LNCaP clone FGC (cell line): ENCODE measurements around the gene DAAM2.

Experiments
- DNase-seq: peaks from one replicate; pipeline ENCODE4 v3.0.0-alpha.2; 2011; ENCODE audit warnings: low read depth
- H3K4me3 ChIP-seq: 2 replicates; pipeline ENCODE4 v1.5.1; 2011; ENCODE audit warnings: mild to moderate bottlenecking, low read depth, low read length, control low read depth
- TF ChIP-seq, protein P1 (sequence below): IDR thresholded peaks from 2 replicates; pipeline ENCODE4 v1.5.1; 2012; ENCODE audit warnings: mild to moderate bottlenecking; ENCODE audit not compliant: control insufficient read depth, insufficient read depth; ENCODE audit errors: extremely low read depth

DAAM2 gene

DNA sequence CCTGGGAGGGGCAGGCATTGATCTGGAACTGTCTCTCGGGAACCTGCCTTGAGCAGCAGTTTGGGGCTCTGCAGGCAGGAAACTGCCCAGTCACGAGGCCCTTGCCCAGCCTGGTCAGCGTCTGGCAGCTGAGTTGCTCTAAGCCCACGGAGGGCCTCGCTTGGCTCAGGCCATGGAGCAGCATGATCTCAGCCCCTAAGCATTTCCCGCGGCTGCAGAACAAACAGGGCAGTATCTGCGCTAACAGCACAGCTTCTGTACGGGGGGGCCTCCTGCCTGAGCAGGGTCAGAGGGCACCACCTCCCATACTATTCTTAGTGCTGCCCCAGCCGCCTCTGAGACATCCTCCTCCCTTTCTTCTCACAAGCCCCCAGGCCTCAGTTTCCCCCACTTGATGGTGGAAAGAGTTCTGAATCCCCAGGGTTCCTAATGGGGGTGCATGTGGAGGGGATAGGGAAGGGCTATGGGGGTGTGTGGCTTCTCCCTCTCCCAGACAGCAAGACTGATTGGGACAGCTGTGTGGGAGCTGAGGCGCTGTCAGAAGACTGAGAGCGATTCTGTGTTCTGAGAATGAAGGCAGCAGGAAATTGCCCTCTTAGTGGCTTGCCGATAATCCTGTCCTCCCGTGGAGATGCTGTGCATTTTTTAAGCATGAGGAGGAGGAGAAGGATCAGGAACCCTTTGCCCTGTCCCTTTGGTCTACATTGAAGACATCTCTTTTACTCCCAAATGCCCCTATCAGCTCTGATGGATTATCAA lies 95.7 kb downstream of the DAAM2 start:
- no peak for DNase-seq
- TF ChIP-seq, protein P1, sequence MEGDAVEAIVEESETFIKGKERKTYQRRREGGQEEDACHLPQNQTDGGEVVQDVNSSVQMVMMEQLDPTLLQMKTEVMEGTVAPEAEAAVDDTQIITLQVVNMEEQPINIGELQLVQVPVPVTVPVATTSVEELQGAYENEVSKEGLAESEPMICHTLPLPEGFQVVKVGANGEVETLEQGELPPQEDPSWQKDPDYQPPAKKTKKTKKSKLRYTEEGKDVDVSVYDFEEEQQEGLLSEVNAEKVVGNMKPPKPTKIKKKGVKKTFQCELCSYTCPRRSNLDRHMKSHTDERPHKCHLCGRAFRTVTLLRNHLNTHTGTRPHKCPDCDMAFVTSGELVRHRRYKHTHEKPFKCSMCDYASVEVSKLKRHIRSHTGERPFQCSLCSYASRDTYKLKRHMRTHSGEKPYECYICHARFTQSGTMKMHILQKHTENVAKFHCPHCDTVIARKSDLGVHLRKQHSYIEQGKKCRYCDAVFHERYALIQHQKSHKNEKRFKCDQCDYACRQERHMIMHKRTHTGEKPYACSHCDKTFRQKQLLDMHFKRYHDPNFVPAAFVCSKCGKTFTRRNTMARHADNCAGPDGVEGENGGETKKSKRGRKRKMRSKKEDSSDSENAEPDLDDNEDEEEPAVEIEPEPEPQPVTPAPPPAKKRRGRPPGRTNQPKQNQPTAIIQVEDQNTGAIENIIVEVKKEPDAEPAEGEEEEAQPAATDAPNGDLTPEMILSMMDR = no peak
- H3K4me3 ChIP-seq = no peak overlapping the region

DNA sequence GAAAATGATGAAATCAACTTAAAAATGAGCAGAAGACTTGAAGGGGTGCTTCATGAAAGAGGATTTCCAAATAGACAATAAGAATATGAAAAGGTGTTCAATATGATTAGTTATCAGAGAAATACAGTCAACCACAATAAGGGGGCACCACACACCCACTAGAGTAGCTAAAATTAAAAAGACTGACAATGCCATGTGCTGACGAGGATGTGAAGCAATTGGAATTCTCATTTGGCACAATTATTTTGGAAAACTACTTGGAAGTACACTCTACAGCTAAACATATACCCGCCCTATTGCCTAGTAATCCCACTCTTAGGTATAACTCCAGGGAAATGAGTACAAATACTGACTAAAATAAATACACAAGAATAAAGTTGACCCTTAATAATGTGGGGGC lies 97.1 kb downstream of the DAAM2 start:
- TF ChIP-seq, protein P1 = no peak
- no peak for DNase-seq

DNA sequence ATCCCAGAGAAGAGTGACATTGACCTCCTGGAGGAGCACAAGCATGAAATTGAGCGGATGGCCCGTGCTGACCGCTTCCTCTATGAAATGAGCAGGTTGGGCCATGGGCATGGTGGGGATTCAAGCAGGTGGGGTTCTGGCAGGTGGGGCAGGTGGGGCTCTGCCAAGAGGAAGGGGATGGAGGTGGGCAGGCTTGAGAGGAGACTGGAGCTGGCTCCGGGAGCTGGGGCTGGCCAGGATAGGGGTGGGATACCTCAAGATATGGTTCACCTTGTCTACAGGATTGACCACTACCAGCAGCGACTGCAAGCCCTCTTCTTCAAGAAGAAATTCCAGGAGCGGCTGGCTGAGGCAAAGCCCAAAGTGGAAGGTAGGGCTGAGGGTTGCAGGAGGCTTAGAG lies 99.2 kb downstream of the DAAM2 start:
- no peak for DNase-seq
- TF ChIP-seq, protein P1 = no peak
- H3K4me3 ChIP-seq = no peak overlapping the region

More for the DNA sequence above, 97.1 kb downstream of the DAAM2 start:
- no peak overlapping the region for H3K4me3 ChIP-seq

DNA sequence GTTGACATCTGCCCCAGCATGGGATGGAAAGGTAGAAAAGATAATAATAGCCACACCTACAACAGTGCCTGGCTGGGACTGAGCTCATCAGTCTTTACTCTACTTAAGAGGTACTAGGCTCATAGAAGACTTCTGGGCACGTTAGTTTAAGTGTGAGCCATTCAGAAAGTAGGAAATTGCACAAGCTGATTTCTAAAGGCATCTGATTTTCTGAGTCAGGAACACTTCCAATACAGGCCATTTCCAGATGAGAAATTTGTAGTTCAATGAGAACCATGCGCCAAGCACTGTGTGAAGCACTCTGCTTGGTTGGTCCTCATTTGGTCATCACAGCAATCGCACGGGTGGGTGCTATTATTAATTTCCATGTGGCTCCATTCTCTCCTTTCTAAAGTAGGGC lies 99.8 kb downstream of the DAAM2 start:
- TF ChIP-seq, protein P1 = no peak
- H3K4me3 ChIP-seq = no peak overlapping the region
- DNase-seq = no peak

DNA sequence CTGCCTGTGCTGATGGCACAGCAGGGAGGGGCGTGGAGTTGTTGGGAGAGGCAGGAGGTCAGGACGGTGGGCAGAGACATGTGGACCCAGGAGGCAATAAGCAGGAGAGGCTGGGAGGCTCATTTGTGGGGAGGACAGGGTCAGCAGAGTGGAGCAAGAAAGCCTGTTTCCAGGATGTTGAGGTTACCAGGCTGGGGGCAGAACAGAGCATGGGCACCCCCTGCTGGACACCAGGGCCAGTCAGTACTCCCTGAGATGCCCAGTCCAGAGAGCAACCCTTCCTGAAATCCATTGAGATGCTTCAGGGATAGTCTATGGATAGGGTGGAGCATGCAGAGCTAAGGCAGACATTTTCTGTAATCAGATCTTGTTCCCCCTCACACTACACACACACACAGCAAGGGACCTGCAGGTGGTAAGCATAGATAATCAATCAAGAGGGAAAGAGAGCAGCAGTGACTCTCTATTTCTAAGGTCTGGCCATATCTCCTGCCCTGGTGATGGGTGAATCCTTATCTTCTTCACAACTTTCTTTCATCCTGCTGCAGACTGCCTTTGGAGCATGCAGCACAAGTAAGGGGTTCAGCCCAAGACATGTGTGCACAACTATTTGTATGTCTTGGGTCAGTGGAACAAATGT lies 100.4 kb downstream of the DAAM2 start:
- H3K4me3 ChIP-seq = no peak overlapping the region
- TF ChIP-seq, protein P1 = peak; percentile 88
- DNase-seq = no peak

DNA sequence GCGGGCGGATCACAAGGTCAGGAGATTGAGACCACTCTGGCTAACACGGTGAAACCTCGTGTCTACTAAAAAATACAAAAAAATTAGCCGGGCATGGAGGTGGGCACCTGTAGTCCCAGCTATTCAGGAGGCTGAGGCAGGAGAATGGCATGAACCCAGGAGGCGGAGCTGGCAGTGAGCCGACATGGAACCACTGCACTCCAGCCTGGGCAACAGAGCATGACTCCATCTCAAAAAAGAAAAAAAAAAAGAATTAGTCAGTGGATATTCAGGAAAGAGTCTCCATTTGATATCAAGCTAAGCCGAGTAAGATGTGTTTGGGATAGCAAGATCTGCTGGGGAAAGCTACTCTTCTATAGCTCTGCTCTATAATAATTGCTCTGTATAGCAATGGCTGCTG lies 101.1 kb downstream of the DAAM2 start:
- no peak overlapping the region for H3K4me3 ChIP-seq
- no peak for DNase-seq

More for the DNA sequence above, 101.1 kb downstream of the DAAM2 start:
- TF ChIP-seq, protein P1 = no peak
